GM19324 (cell line): ENCODE results near the gene SAMD4B.

Experiments
- ATAC-seq: cut with Tn5 transposase; IDR thresholded peaks from one replicate; pipeline ENCODE4 v1.9.1; 2021; ENCODE audit warnings: mild to moderate bottlenecking, moderate library complexity; ENCODE audit not compliant: unreplicated experiment, low FRiP score

The SAMD4B gene

GRCh38 chr19:39407410-39407659 is 65.1 kb downstream of the SAMD4B start:
- ATAC-seq, result no peak

DNA sequence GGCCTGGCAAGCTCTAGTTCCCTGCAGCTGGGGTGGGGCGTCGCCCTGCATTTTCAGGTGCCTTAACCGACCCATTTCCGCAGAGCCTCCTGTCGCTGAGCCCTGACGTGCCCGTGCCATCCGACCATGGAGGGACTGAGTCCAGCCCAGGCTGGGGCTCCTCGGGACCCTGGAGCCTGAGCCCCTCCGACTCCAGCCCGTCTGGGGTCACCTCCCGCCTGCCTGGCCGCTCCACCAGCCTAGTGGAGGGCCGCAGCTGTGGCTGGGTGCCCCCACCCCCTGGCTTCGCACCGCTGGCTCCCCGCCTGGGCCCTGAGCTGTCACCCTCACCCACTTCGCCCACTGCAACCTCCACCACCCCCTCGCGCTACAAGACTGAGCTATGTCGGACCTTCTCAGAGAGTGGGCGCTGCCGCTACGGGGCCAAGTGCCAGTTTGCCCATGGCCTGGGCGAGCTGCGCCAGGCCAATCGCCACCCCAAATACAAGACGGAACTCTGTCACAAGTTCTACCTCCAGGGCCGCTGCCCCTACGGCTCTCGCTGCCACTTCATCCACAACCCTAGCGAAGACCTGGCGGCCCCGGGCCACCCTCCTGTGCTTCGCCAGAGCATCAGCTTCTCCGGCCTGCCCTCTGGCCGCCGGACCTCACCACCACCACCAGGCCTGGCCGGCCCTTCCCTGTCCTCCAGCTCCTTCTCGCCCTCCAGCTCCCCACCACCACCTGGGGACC is 65.6 kb downstream of the SAMD4B start:
- ATAC-seq, result no peak

DNA sequence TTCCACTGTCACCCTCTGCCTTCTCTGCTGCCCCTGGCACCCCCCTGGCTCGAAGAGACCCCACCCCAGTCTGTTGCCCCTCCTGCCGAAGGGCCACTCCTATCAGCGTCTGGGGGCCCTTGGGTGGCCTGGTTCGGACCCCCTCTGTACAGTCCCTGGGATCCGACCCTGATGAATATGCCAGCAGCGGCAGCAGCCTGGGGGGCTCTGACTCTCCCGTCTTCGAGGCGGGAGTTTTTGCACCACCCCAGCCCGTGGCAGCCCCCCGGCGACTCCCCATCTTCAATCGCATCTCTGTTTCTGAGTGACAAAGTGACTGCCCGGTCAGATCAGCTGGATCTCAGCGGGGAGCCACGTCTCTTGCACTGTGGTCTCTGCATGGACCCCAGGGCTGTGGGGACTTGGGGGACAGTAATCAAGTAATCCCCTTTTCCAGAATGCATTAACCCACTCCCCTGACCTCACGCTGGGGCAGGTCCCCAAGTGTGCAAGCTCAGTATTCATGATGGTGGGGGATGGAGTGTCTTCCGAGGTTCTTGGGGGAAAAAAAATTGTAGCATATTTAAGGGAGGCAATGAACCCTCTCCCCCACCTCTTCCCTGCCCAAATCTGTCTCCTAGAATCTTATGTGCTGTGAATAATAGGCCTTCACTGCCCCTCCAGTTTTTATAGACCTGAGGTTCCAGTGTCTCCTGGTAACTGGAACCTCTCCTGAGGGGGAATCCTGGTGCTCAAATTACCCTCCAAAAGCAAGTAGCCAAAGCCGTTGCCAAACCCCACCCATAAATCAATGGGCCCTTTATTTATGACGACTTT is 66.4 kb downstream of the SAMD4B start:
- ATAC-seq, result no peak

- ATAC-seq, result peak; percentile 3
Observed at GRCh38 chr19:39409208-39410016, 67.2 kb downstream of the SAMD4B start.

- ATAC-seq, result peak; percentile 20
Observed at GRCh38 chr19:39410017-39410830, 68.0 kb downstream of the SAMD4B start.

DNA sequence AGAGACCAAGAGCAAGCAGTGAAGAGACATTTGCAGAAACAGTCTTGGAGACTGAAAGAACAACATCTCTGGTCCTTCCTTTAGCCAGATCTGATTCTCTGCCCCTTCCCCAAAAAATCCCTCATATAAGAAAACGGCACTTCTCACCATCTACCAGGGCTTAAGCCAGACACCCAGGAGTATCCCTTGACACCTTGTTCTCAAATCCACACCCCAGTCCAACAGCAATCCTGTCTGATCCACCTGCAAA is 68.5 kb downstream of the SAMD4B start:
- no peak for ATAC-seq

DNA sequence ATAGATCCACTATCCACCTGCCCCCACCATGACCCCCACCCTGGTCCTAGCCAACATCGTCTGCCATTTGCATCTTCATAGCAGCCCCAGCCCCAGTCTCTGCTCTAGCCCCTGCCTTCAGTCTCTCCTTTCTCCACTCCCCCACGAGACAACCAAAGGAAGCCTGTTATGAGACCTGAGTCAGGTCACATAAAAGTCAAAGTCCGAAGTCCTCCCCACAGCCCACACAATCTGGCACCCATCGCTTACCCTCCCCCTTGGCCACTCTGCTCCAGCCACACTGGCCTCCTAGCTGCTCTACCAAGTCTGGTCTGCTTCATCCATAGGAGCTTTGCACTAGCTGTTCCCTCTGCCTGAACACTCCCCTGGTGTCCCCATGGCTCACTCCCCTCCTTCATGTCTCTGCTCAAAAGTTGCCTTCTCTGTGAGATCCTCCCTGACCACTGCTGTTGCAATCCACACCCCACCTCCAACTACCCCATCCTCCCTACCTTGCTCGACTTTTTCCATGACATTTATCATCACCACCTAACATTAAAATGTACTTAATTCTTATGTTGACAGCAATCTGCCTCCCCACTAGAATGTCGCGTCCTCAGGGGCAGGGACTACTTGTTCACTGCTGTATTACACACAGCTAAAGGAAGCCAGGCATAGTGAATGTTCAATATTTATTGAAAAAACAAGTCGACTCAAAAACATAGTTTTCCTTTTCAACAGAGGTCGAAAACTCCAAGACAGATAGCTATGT is 69.0 kb downstream of the SAMD4B start:
- no peak for ATAC-seq

GRCh38 chr19:39411832-39412099 is 69.5 kb downstream of the SAMD4B start:
- peak; percentile 14 for ATAC-seq

GRCh38 chr19:39412100-39412866 is 70.1 kb downstream of the SAMD4B start, which contains the start of gene PLEKHG2:
PLEKHG2 (plus strand) TSS chr19:39412669; CDS start chr19:39414087, 1,418 bp downstream.
- ATAC-seq, result peak; percentile 65

- no peak for ATAC-seq
Observed at GRCh38 chr19:39412867-39413271, 70.6 kb downstream of the SAMD4B start.

- no peak for ATAC-seq
Observed at GRCh38 chr19:39413272-39413910, 71.2 kb downstream of the SAMD4B start.

DNA sequence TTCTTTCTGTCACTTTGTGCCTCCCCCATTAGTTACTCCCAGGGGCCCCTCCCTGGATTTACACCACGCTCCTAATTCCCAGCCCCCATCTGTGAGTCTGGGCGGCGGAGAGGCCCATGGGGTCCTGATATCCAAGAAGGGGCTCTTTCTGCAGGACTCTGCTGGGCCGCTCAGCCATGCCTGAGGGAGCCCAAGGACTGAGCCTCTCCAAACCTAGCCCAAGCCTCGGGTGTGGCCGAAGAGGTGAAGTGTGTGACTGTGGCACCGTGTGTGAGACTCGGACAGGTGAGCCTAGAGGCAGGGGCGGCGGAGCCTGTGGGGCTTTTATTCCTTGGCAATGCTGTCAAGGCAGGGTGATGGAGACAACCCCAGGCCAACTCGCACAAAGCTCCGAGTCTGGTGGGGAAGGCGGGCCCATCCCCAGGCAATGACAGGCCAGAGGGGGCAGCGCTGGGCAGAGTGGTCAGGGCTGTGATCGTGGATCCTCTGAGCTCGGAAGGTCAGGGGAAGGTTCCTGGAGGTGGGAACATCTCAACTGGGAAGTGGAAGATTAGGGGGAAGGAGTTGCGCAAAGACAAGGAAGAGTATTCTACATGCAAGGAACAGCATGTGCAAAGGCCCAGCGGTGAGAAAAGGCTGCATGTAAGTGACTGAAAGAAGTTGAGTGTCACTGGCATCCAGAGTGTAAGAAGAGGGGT is 71.8 kb downstream of the SAMD4B start:
- no peak for ATAC-seq

DNA sequence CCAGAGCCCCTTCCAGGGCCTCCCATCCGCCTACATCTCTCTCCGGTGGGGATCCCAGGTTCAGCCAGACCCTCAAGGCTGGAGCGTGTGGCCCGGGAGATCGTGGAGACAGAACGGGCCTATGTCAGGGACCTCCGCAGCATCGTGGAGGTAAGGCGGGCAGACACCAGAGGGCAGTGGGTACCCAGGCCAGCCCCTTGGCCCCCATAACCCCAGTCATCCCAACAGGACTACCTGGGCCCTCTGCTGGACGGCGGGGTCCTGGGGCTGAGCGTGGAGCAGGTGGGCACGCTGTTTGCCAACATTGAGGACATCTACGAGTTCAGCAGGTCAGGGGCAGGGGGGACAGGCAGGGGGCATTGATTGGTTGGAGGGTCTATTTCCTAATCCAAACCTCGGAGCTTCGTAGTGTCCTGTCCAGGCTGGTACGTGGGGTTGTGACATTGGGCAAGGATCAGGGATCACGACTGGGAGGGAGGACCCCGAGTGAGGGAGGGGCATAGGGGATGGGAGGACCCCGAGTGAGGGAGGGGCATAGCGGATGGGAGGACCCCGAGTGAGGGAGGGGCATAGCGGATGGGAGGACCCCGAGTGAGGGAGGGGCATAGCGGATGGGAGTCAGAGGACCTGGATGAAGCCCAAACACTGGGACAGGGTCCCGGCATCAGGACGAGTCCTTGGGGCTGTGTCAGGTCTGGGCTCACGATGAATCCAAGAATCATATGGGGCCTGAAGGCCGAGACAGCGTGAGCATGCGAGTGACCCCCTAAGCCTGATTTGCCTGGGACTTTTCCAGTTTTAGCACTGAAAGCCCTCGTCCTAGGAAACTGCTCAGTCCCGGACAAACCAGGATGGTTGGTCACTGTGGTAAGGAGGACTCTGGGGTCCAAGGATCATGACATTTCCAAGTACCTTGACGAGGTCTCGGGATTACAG is 73.2 kb downstream of the SAMD4B start:
- no peak for ATAC-seq

GRCh38 chr19:39416152-39417120 is 74.2 kb downstream of the SAMD4B start:
- no peak for ATAC-seq

DNA sequence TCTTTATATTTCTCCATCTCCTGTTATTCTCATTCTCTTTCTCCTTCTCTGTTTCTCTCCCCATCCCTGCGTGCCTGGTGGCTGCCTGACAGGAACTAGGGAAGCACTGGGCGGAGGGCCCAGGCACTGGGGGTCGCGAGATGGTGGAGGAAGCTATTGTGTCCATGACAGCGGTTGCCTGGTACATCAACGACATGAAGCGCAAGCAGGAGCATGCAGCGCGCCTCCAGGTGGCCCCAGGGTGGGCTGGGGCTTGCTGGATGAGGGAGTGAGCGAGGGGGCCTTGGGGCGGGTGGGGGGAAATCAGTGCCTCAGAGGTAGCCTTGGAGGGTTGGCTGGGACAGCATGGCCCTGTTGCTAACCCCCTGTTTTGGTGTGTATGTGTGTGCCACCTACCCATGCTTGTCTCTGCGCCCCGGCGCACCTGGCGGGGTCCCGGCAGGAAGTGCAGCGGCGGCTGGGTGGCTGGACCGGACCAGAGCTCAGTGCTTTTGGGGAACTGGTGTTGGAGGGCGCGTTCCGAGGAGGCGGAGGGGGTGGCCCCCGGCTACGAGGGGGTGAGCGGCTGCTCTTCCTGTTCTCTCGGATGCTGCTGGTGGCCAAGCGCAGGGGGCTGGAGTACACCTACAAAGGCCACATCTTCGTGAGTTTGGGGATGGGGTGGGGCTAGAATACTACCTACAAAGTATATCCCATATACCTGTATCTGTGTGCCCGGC is 75.4 kb downstream of the SAMD4B start:
- ATAC-seq, result no peak

GRCh38 chr19:39419003-39419402 is 76.8 kb downstream of the SAMD4B start:
- ATAC-seq, result no peak
